Gastroesophageal sphincter (tissue), 4 donors: ENCODE measurements around the gene PCGF1. TPM values are rescaled to one million over a fixed set of nuclear protein-coding genes. Genes with fewer than 3 reads are reported as not detected.
A peak's percentile ranks its signal among the peaks of the same experiment; 100 is the strongest.
"Not testable (repeated sequence)": the region's sequence is repeated elsewhere in the genome, so short reads cannot be mapped to it uniquely, and the experiment has no call there.

Experiments
- ATAC-seq: fragments of 150-250 bp; one replicate; pipeline ENCODE4 v1.9.1; 2016; ENCODE audit warnings: mild to moderate bottlenecking, moderate library complexity
- H3K27ac ChIP-seq, 4 donors: fragments of 200-600 bp; sonication (generic) in 3 of 4; 1 replicate in 3 of 4; 2 replicates in 1 of 4; pipeline ENCODE4 v1.5.1; 2016 to 2019
- H3K27me3 ChIP-seq: fragments of 200-600 bp; sonication (generic); one replicate; pipeline ENCODE4 v1.5.1; 2019
- H3K36me3 ChIP-seq, 2 donors: fragments of 200-600 bp; sonication (generic); one replicate each; pipeline ENCODE4 v1.5.1; 2019; ENCODE audit warnings: control low read depth in 1 of 2
- H3K4me1 ChIP-seq, 3 donors: fragments of 200-600 bp; sonication (generic); 1 replicate in 2 of 3; 2 replicates in 1 of 3; pipeline ENCODE4 v1.5.1; 2016 to 2019; ENCODE audit warnings: control low read depth in 2 of 3
- H3K4me3 ChIP-seq, 2 donors: fragments of 200-600 bp; sonication (generic); one replicate each; pipeline ENCODE4 v1.5.1; 2019; ENCODE audit warnings: mild to moderate bottlenecking in 1 of 2, moderate library complexity in 1 of 2
- H3K9me3 ChIP-seq, 3 donors: fragments of 200-600 bp; sonication (generic); one replicate each; pipeline ENCODE4 v1.5.1; 2017 to 2019; ENCODE audit warnings: control low read depth in 2 of 3
- EP300 ChIP-seq: sonication (generic); formaldehyde crosslinking; IDR thresholded peaks from one replicate; pipeline ENCODE4 v1.6.1; 2017; ENCODE audit warnings: antibody characterized with exemption, mild to moderate bottlenecking
- POLR2A ChIP-seq, 2 donors: fragments of 450-650 bp; IDR thresholded peaks; one replicate each; pipeline ENCODE4 v1.6.1; 2017; ENCODE audit warnings: antibody characterized with exemption in 2 of 2, mild to moderate bottlenecking in 2 of 2, moderate library complexity in 1 of 2
- POLR2AphosphoS5 ChIP-seq: sonication (generic); formaldehyde crosslinking; IDR thresholded peaks from one replicate; pipeline ENCODE4 v1.6.1; 2017; ENCODE audit warnings: antibody characterized with exemption
- WGBS, 2 donors: methylation state at CpG; one replicate each; pipeline ENCODE4 v1.1.5; 2018; ENCODE audit warnings: low coverage in 1 of 2; 5-methylcytosine and 5-hydroxymethylcytosine counted together
- total RNA-seq, 4 donors: library from RNA; depleted of rRNA; stranded (reverse); fragments of >200 nt; gene quantifications; one replicate each; pipeline ENCODE4 v1.1.0, GENCODE V29; 2016
- TF ChIP-seq, protein P1 (sequence below), 4 experiments: fragments of 200-600 bp in 2 of 4; fragments of 450-650 bp in 2 of 4; sonication (generic) in 1 of 4; IDR thresholded peaks; one replicate each; pipeline ENCODE4 v1.5.1; 2017 to 2019; ENCODE audit warnings: antibody characterized with exemption in 4 of 4, mild to moderate bottlenecking in 2 of 4, moderate library complexity in 2 of 4

The PCGF1 gene
- total RNA-seq, 4 donors from 2014 or later, result 9.6 to 24.0 (median 18.2) TPM

DNA sequence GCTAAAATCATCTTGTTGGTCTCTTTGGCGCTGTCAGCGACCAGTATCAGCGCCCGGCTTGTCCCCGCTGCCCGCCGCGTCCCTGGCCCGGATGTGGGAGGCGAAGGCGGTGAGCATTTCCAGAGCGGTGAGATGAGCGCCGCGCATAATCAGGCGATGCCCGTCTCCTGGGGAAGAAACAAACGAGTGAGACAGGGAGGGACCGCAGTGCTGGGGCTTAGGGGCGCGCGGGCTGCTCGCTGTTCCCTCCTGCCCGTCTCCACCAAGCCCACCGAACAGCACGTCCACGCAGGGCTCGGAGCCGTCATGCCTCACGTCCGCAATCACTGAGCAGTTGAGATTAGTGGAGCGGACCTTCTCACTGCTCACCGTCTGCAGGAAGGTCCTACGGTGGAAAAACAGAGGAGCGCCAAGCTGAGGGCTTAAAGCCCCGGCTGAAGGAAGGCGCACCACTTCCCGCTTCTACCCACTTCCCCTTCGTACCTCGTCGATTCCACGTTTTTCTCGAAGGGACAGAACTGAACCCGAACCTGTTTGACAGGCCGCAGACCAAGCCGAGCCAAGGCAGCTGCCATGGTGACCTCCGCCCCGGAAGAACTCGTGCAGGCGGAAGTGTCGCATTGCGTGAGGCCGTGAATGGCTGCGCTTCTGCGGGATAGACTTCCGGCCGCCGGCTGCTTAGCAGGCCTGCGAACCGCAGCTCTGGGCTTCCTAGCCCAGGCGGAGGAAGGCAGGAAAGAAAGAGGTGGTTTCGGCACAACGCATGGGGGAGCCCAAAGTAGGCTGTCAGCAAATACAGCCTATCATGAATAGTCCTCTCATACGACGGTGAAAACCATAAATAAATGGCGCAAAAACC is 35.2 kb downstream of the PCGF1 start, which contains the start of gene MRPL53:
TSS of gene MRPL53 (minus strand) at position 595 of the 859 bp plus-strand sequence. CDS start at position 575, 20 bp downstream.
- no peaks in the 10 kb centered on the region for H3K27me3 ChIP-seq
- peak; percentile 96 for ATAC-seq
- no peaks in the 10 kb centered on the region for H3K9me3 ChIP-seq
- peak; percentile 96 for TF ChIP-seq POLR2AphosphoS5
- TF ChIP-seq, protein P1, sequence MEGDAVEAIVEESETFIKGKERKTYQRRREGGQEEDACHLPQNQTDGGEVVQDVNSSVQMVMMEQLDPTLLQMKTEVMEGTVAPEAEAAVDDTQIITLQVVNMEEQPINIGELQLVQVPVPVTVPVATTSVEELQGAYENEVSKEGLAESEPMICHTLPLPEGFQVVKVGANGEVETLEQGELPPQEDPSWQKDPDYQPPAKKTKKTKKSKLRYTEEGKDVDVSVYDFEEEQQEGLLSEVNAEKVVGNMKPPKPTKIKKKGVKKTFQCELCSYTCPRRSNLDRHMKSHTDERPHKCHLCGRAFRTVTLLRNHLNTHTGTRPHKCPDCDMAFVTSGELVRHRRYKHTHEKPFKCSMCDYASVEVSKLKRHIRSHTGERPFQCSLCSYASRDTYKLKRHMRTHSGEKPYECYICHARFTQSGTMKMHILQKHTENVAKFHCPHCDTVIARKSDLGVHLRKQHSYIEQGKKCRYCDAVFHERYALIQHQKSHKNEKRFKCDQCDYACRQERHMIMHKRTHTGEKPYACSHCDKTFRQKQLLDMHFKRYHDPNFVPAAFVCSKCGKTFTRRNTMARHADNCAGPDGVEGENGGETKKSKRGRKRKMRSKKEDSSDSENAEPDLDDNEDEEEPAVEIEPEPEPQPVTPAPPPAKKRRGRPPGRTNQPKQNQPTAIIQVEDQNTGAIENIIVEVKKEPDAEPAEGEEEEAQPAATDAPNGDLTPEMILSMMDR (IDR thresholded peaks at IDR 0.05), result peak in 1 of 4 experiments; percentile 11
- TF ChIP-seq EP300, result no peak
- peak; percentile 75 to 80 for TF ChIP-seq POLR2A (IDR thresholded peaks at IDR 0.05)
- H3K27ac ChIP-seq, result peak within 1 kb of the TSS; percentile 52 to 89 (median 86)
- peaks cover 0 to 34% of the 10 kb centered on the region in 2 donors for H3K36me3 ChIP-seq
- peaks cover 4 to 27% (median 10%) of the 10 kb centered on the region in 3 donors for H3K4me1 ChIP-seq
- peak within 1 kb of the TSS; percentile 43 to 63 for H3K4me3 ChIP-seq
- WGBS, 2 donors, result 0 to 2% methylated on average over 1 to 12 of the region's 66 CpGs

DNA sequence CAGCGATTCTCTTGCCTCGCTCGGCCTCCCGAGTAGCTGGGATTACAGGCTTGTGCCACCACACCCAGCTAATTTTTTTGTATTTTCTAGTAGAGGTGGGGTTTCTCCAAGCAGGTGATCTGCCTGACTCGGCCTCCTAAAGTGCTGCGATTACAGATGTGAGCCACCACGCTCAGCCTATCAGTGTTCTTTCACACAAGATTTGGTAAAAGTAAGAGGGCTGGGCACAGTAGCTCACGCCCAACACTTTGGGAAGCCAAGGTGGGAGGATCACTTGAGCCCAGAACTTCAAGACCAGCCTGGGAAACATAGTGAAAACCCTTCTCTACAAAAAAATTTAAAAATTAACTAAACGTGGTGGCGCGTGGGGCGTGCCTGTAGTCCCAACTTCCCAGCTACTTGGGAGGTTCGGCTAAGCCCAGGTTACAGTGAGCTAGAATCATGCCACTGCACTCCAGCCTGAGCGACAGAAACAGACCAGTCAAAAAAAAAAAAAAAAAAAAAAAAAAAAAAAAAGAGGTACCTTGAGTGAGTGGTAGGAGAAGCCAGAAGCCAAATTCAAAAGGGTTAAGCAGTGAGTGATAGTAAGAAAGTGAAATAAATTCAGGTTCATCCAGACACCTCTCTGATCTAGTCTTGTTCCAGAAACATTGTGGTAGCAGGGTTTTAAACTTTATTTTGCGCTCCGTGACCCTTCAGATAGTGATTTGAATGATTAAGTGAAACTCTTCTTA is 36.0 kb downstream of the PCGF1 start:
- H3K27me3 ChIP-seq, result no peaks in the 10 kb centered on the region
- no peak for ATAC-seq
- H3K4me3 ChIP-seq, result peak overlapping the region; percentile 43 to 63
- 47 to 52% methylated on average over 6 to 11 of the region's 16 CpGs for WGBS, 2 donors
- H3K4me1 ChIP-seq, result peaks cover 4 to 28% (median 10%) of the 10 kb centered on the region in 3 donors
- H3K36me3 ChIP-seq, result peaks cover 0 to 26% of the 10 kb centered on the region in 2 donors
- TF ChIP-seq EP300 (no peak), POLR2A (IDR thresholded peaks at IDR 0.05) (no peak), POLR2AphosphoS5 (no peak)
- TF ChIP-seq, protein P1 (IDR thresholded peaks at IDR 0.05), result no peak
- no peaks in the 10 kb centered on the region for H3K9me3 ChIP-seq
- peak overlapping the region; percentile 52 to 89 (median 86) for H3K27ac ChIP-seq

DNA sequence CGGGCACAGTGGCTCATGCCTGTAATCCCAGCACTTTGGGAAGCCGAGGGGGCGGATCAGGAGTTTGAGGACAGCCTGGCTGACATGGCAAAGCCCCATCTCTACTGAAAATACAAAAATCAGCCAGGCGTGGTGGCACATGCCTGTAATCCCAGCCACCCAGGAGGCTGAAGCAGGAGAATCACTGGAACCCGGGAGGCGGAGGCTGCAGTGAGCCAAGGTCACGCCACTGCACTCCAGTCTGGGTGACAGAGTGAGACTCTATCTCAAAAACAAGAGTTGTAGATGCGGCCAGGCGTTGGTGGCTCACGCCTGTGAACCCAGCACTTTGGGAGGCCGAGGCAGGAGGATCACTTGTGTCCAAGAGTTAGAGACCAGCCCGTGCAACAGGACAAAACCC is 36.8 kb downstream of the PCGF1 start:
- ATAC-seq, H3K9me3 ChIP-seq, H3K27ac ChIP-seq, H3K4me3 ChIP-seq, H3K27me3 ChIP-seq: not testable (repeated sequence)
- Histone ChIP-seq H3K4me1 (peaks cover 4 to 35% (median 10%) of the 10 kb centered on the region in 3 donors), H3K36me3 (peaks cover 0 to 18% of the 10 kb centered on the region in 2 donors)
- 90 to 94% methylated on average over 4 to 5 of the region's 12 CpGs for WGBS, 2 donors

DNA sequence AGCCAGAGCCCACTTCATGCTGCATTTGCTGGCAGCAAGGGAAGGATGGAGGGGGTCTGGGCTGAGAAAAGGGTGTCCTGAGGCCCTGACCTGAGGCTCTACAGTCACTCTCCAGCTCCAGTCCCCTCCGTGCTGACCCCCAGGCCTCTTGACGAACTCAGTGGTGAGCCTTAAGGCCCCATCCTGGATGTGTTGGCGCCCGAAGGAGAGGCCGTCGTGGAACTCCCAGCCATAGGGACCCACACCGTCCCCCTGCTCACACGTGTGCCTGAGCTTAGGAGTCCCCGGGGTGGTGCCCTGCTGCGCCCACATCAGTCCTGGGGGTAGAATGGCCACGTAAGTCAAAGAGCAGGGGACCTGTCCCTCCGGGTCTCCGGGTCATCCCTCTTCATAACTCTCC is 43.1 kb downstream of the PCGF1 start:
- ATAC-seq, result no peak
- WGBS, 2 donors, result no CpG with 5 or more reads among the region's 13 CpGs

DNA sequence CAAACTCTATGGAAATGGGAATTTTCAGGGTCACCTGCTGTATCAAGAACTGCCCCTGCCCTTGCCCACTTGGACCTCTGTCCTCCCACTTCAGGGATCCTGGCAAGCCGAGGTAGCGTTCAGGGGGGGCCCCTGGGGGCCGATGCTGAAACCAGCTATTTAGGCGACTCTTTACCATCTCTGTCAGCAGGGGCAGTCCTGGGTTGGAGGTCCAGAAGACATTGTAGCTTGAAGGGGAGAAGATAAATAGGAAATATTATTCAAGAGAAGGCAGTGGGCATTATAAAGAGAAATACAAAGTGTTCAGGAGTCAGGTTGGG is 44.7 kb downstream of the PCGF1 start:
- no peak overlapping the region for H3K4me3 ChIP-seq
- no peak for TF ChIP-seq POLR2A (IDR thresholded peaks at IDR 0.05)
- no peak for TF ChIP-seq POLR2AphosphoS5
- WGBS, 2 donors, result 100% methylated on average over 1 of the region's 4 CpGs; no CpG with 5 or more reads in 1 of the 2 donors

More for the DNA sequence above, 43.1 kb downstream of the PCGF1 start:
- TF ChIP-seq EP300 (no peak), POLR2AphosphoS5 (no peak), POLR2A (IDR thresholded peaks at IDR 0.05) (no peak)
- TF ChIP-seq, protein P1 (IDR thresholded peaks at IDR 0.05), result no peak
- H3K4me3 ChIP-seq, result peak overlapping the region; percentile 85 to 95
- H3K27me3 ChIP-seq, result no peaks in the 10 kb centered on the region
- H3K27ac ChIP-seq, result peak overlapping the region; percentile 30 to 90 (median 88)
- peaks cover 0 to 25% of the 10 kb centered on the region in 2 donors for H3K36me3 ChIP-seq
- H3K9me3 ChIP-seq, result no peaks in the 10 kb centered on the region
- H3K4me1 ChIP-seq, result peaks cover 2 to 26% (median 9%) of the 10 kb centered on the region in 3 donors

More for the DNA sequence above, 44.7 kb downstream of the PCGF1 start:
- Histone ChIP-seq H3K36me3 (peaks cover 0 to 25% of the 10 kb centered on the region in 2 donors), H3K27me3 (no peaks in the 10 kb centered on the region), H3K27ac (no peak overlapping the region), H3K9me3 (no peaks in the 10 kb centered on the region), H3K4me1 (peaks cover 2 to 35% (median 17%) of the 10 kb centered on the region in 3 donors)
- no peak for ATAC-seq
